IMR-90 (cell line): ENCODE results near the gene CCDC69. TPM values are rescaled to one million over a fixed set of nuclear protein-coding genes. Genes with fewer than 3 reads are reported as not detected.

Experiments
- ATAC-seq: fragments of 200-7000 bp; cut with Tn5 transposase; 2 replicates; pipeline ENCODE4 v1.9.1; 2020; ENCODE audit warnings: low read depth, mild to moderate bottlenecking, moderate library complexity
- BruUV-seq: library from RNA; stranded (reverse); fragments of 400-500 nt; replicated peaks from 2 replicates; lab custom pipeline; 2021; lab: Mats Ljungman, UMichigan
- CTCF ChIA-PET: fragments of 300-600 bp; formaldehyde crosslinking; extraction: SDS; loops from one replicate; lab custom pipeline; 2021; ENCODE audit warnings: antibody characterized with exemption; lab: Yijun Ruan, JAX
- POLR2A ChIA-PET: fragments of 300-600 bp; sonication (Branson Sonifier 250); formaldehyde crosslinking; loops from one replicate; lab custom pipeline; 2022; ENCODE audit warnings: antibody characterized with exemption; ENCODE audit not compliant: unreplicated experiment; lab: Charles Lee
- DNase-seq: peaks from one replicate; pipeline ENCODE4 v3.0.0; 2013
- H2AFZ ChIP-seq: replicated peaks from 2 replicates; pipeline ENCODE3; 2013; ENCODE audit warnings: low read length, mild to moderate bottlenecking; ENCODE audit not compliant: poor library complexity
- H2AK5ac ChIP-seq: 2 replicates; pipeline ENCODE4 v1.6.1; 2013; ENCODE audit warnings: low read depth, low read length, inconsistent platforms
- H2AK9ac ChIP-seq: replicated peaks from 2 replicates; pipeline ENCODE3; 2013; ENCODE audit warnings: mild to moderate bottlenecking, low read depth, low read length, moderate library complexity; ENCODE audit not compliant: poor library complexity
- H2BK120ac ChIP-seq: 2 replicates; pipeline ENCODE4 v1.6.1; 2013; ENCODE audit warnings: low read depth, low read length, inconsistent platforms
- H2BK15ac ChIP-seq: 3 replicates; pipeline ENCODE4 v1.6.1; 2013; ENCODE audit warnings: low read depth, low read length, inconsistent platforms
- H2BK20ac ChIP-seq: 2 replicates; pipeline ENCODE4 v1.6.1; 2013; ENCODE audit warnings: low read depth, mild to moderate bottlenecking, inconsistent platforms, low read length, moderate library complexity
- H2BK5ac ChIP-seq: 2 replicates; pipeline ENCODE4 v1.6.1; 2013; ENCODE audit warnings: mild to moderate bottlenecking, low read depth, low read length, inconsistent platforms; ENCODE audit not compliant: poor library complexity, severe bottlenecking
- H3K14ac ChIP-seq: replicated peaks from 2 replicates; pipeline ENCODE4 v1.6.1; 2013; ENCODE audit warnings: low read depth, low read length, inconsistent platforms
- H3K18ac ChIP-seq: 2 replicates; pipeline ENCODE4 v1.6.1; 2013; ENCODE audit warnings: low read depth, low read length, control low read depth
- H3K23ac ChIP-seq: 2 replicates; pipeline ENCODE4 v1.6.1; 2013; ENCODE audit warnings: low read depth, low read length, inconsistent platforms
- H3K27ac ChIP-seq: 2 replicates; pipeline ENCODE4 v1.5.1; 2013; ENCODE audit warnings: mild to moderate bottlenecking, control low read depth, low read length; ENCODE audit not compliant: insufficient read depth
- H3K27me3 ChIP-seq: 2 replicates; pipeline ENCODE4 v1.6.1; 2013; ENCODE audit warnings: low read length; ENCODE audit not compliant: control insufficient read depth, insufficient read depth
- H3K36me3 ChIP-seq: 2 replicates; pipeline ENCODE4 v1.6.1; 2013; ENCODE audit warnings: low read length, mixed read lengths; ENCODE audit not compliant: control insufficient read depth, insufficient read depth
- H3K4ac ChIP-seq: 2 replicates; pipeline ENCODE4 v1.6.1; 2013; ENCODE audit warnings: low read depth, low read length, inconsistent platforms
- H3K4me1 ChIP-seq: 2 replicates; pipeline ENCODE4 v1.6.1; 2013; ENCODE audit warnings: low read length, mixed read lengths; ENCODE audit not compliant: control insufficient read depth, insufficient read depth
- H3K4me2 ChIP-seq: 2 replicates; pipeline ENCODE4 v1.6.1; 2013; ENCODE audit warnings: low read depth, mild to moderate bottlenecking, control low read depth, low read length, moderate library complexity
- H3K4me3 ChIP-seq: 2 replicates; pipeline ENCODE4 v1.5.1; 2013; ENCODE audit warnings: low read depth, mild to moderate bottlenecking, control low read depth, low read length, moderate library complexity; ENCODE audit not compliant: insufficient read depth
- H3K56ac ChIP-seq: 2 replicates; pipeline ENCODE4 v1.6.1; 2013; ENCODE audit warnings: low read length, inconsistent platforms; ENCODE audit not compliant: insufficient read depth; ENCODE audit errors: extremely low read depth
- H3K79me1 ChIP-seq, 2 experiments: 2 replicates each; pipeline ENCODE4 v1.6.1; 2013; ENCODE audit warnings: low read length in 2 of 2, inconsistent platforms in 1 of 2, low read depth in 1 of 2
- H3K9ac ChIP-seq: 2 replicates; pipeline ENCODE4 v1.6.1; 2013; ENCODE audit warnings: low read depth, low read length, control low read depth
- H3K9me1 ChIP-seq: 2 replicates; pipeline ENCODE4 v1.6.1; 2013; ENCODE audit warnings: low read length, inconsistent platforms; ENCODE audit not compliant: insufficient read depth
- H3K9me3 ChIP-seq: 2 replicates; pipeline ENCODE4 v1.6.1; 2013; ENCODE audit warnings: low read length; ENCODE audit not compliant: control insufficient read depth, insufficient read depth
- H4K20me1 ChIP-seq: 2 replicates; pipeline ENCODE4 v1.6.1; 2013; ENCODE audit warnings: low read length, inconsistent platforms; ENCODE audit not compliant: insufficient read depth
- H4K5ac ChIP-seq: 2 replicates; pipeline ENCODE4 v1.6.1; 2013; ENCODE audit warnings: mild to moderate bottlenecking, low read depth, low read length, control low read depth
- H4K8ac ChIP-seq, 2 experiments: 2 replicates each; pipeline ENCODE4 v1.6.1; 2013; ENCODE audit warnings: low read depth in 2 of 2, low read length in 2 of 2, control low read depth in 1 of 2, inconsistent platforms in 1 of 2
- H4K91ac ChIP-seq: 2 replicates; pipeline ENCODE4 v1.6.1; 2013; ENCODE audit warnings: low read depth, low read length, inconsistent platforms; ENCODE audit not compliant: insufficient read depth
- BHLHE40 ChIP-seq: fragments of 150-350 bp; IDR thresholded peaks from 2 replicates; pipeline ENCODE4 v1.6.1; 2016; ENCODE audit warnings: mild to moderate bottlenecking, low read depth, low read length
- CEBPB ChIP-seq: IDR thresholded peaks from 2 replicates; pipeline ENCODE4 v1.6.1; 2012; ENCODE audit warnings: low read depth, low read length, improper control_type of control experiment
- CHD1 ChIP-seq: IDR thresholded peaks from 2 replicates; pipeline ENCODE4 v1.6.1; 2012; ENCODE audit warnings: low read depth, low read length, improper control_type of control experiment
- CTCF ChIP-seq: conservative IDR thresholded peaks from 2 replicates; pipeline ENCODE4 v1.5.1; 2012; ENCODE audit warnings: mild to moderate bottlenecking, low read depth, low read length, improper control_type of control experiment
- ELK1 ChIP-seq: fragments of 150-350 bp; IDR thresholded peaks from 2 replicates; pipeline ENCODE4 v1.6.1; 2016; ENCODE audit warnings: low read depth, mild to moderate bottlenecking, low read length, moderate library complexity, borderline replicate concordance
- FOS ChIP-seq: fragments of 150-350 bp; IDR thresholded peaks from 2 replicates; pipeline ENCODE4 v1.6.1; 2016; ENCODE audit warnings: low read depth, low read length
- MAFK ChIP-seq: IDR thresholded peaks from 2 replicates; pipeline ENCODE4 v1.6.1; 2012; ENCODE audit warnings: low read depth, low read length, improper control_type of control experiment
- MAZ ChIP-seq: IDR thresholded peaks from 2 replicates; pipeline ENCODE4 v1.6.1; 2012; ENCODE audit warnings: low read depth, mild to moderate bottlenecking, low read length, improper control_type of control experiment, moderate library complexity, borderline replicate concordance
- MXI1 ChIP-seq: IDR thresholded peaks from 2 replicates; pipeline ENCODE4 v1.6.1; 2012; ENCODE audit warnings: low read depth, mild to moderate bottlenecking, low read length, moderate library complexity, borderline replicate concordance
- NFE2L2 ChIP-seq: fragments of 150-350 bp; IDR thresholded peaks from 2 replicates; pipeline ENCODE4 v1.6.1; 2016; ENCODE audit warnings: low read depth, mild to moderate bottlenecking, low read length
- POLR2A ChIP-seq: IDR thresholded peaks from 2 replicates; pipeline ENCODE4 v1.6.1; 2012; ENCODE audit warnings: mild to moderate bottlenecking, low read depth, low read length
- RAD21 ChIP-seq: IDR thresholded peaks from 2 replicates; pipeline ENCODE4 v1.6.1; 2012; ENCODE audit warnings: low read length, improper control_type of control experiment
- RCOR1 ChIP-seq: IDR thresholded peaks from 2 replicates; pipeline ENCODE4 v1.6.1; 2012; ENCODE audit warnings: mild to moderate bottlenecking, low read length, improper control_type of control experiment; ENCODE audit not compliant: insufficient replicate concordance
- RFX5 ChIP-seq: IDR thresholded peaks from 2 replicates; pipeline ENCODE4 v1.8.0; 2012; ENCODE audit warnings: low read depth, mild to moderate bottlenecking, low read length, moderate library complexity
- SMC3 ChIP-seq: fragments of 150-350 bp; IDR thresholded peaks from 2 replicates; pipeline ENCODE4 v1.6.1; 2016; ENCODE audit warnings: low read depth, mild to moderate bottlenecking, antibody characterized with exemption, low read length, moderate library complexity
- USF2 ChIP-seq: fragments of 150-350 bp; IDR thresholded peaks from 2 replicates; pipeline ENCODE4 v1.6.1; 2017; ENCODE audit warnings: mild to moderate bottlenecking, antibody characterized with exemption, low read length, low read depth
- WGBS, 2 experiments: methylation state at CpG; one replicate each; pipeline versions ENCODE4 v1.1.5 to v1.1.7; 2013; ENCODE audit warnings: missing lambda C conversion rate in 2 of 2; ENCODE audit not compliant: insufficient read length in 1 of 2; ENCODE audit errors: extremely low coverage in 2 of 2; 5-methylcytosine and 5-hydroxymethylcytosine counted together
- dilution Hi-C: fragments of 300-500 bp; cut with HindIII; formaldehyde crosslinking; loops from one replicate; pipeline ENCODE4 v1.14.3; 2018; ENCODE audit warnings: low sequenced_read_pairs; ENCODE audit not compliant: unreplicated experiment
- in situ Hi-C: fragments of 300-500 bp; cut with MboI; formaldehyde crosslinking; loops from 3 replicates; pipeline ENCODE4 v1.14.3; 2019; ENCODE audit warnings: low sequenced_read_pairs, inconsistent platforms, mixed read lengths
- intact Hi-C: fragments of 100-400 bp; cut with micrococcal nuclease; formaldehyde crosslinking; loops from 2 replicates; pipeline ENCODE4 v1.10.0; 2022
- polyA plus RNA-seq, 3 experiments: library from polyadenylated mRNA; depleted of rRNA; stranded (reverse); fragments of >200 nt; gene quantifications; 2 replicates each; pipeline ENCODE4 v1.2.3, GENCODE V29; 2012; ENCODE audit warnings: low replicate concordance in 1 of 3
- total RNA-seq: library from RNA; depleted of rRNA; stranded (reverse); fragments of >200 nt; gene quantifications from 2 replicates; pipeline ENCODE4 v1.2.3, GENCODE V29; 2012

The CCDC69 gene
- total and polyA plus RNA-seq, 2 of the 4 experiments (the other 2 are of a cell fraction) = 0.36 to 0.48 TPM

- dilution Hi-C loops = no loop called here
- H3K4me3 ChIP-seq = no peak overlapping the region
- no peak overlapping the region for H3K23ac ChIP-seq
- no peak overlapping the region for H3K4me2 ChIP-seq
- H2BK15ac ChIP-seq = no peak overlapping the region
- no peaks in the 10 kb centered on the region; the same call in 1 of the 2 replicates for H3K4me1 ChIP-seq
- no peaks in the 10 kb centered on the region for H3K36me3 ChIP-seq
- no peak overlapping the region for H3K18ac ChIP-seq
- no peak overlapping the region for H4K5ac ChIP-seq
- H2BK20ac ChIP-seq = no peak overlapping the region
- intact Hi-C loops = no loop called here
- WGBS, 2 experiments = 89% methylated on average over 6 of the region's 7 CpGs; no CpG with 5 or more reads in 1 of the 2 experiments
- H4K8ac ChIP-seq = no peak overlapping the region
- H3K4ac ChIP-seq = no peak overlapping the region
- no peaks in the 10 kb centered on the region for H4K20me1 ChIP-seq
- no peak overlapping the region for H3K56ac ChIP-seq
- no peak overlapping the region for H2BK5ac ChIP-seq
- H3K14ac ChIP-seq = no peak overlapping the region
- no peak overlapping the region for H4K91ac ChIP-seq
- ATAC-seq (no peak), DNase-seq (no peak)
- no peak overlapping the region for H3K27ac ChIP-seq
- BruUV-seq = no TSS peak
- H3K9me1 ChIP-seq = peaks cover 5% of the 10 kb centered on the region; the same call in 1 of the 2 replicates
- no peaks in the 10 kb centered on the region for H3K27me3 ChIP-seq
- peaks cover 0 to 5% of the 10 kb centered on the region in 2 experiments; a peak in 2 of 4 replicates for H3K79me1 ChIP-seq
- H3K9ac ChIP-seq = no peak overlapping the region
- TF ChIP-seq RAD21 = no peak
- TF ChIP-seq NFE2L2 = no peak
- no peak for TF ChIP-seq RFX5
- TF ChIP-seq RCOR1 = no peak
- TF ChIP-seq CHD1 = no peak
- TF ChIP-seq SMC3 = no peak
- TF ChIP-seq USF2 = no peak
- TF ChIP-seq MAZ = no peak
- no peak for TF ChIP-seq MAFK
- no peak for TF ChIP-seq POLR2A
- TF ChIP-seq ELK1 = no peak
- no peak for TF ChIP-seq CTCF
- TF ChIP-seq MXI1 = no peak
- TF ChIP-seq CEBPB = no peak
- no peak for TF ChIP-seq BHLHE40
- no peak for TF ChIP-seq FOS
- H2AK5ac ChIP-seq = no peak overlapping the region; the same call in 1 of the 2 replicates
- H3K9me3 ChIP-seq = no peaks in the 10 kb centered on the region
- CTCF ChIA-PET = interaction anchor here (0.7 to 0.9 kb wide), 2 partner anchors 19 to 20 kb away, joined by 3 to 4 read pairs; no protein-coding TSS in a partner anchor
- no peak overlapping the region for H2AFZ ChIP-seq
- no peak overlapping the region for H2AK9ac ChIP-seq
- H2BK120ac ChIP-seq = no peak overlapping the region
- POLR2A ChIA-PET = no interaction called here
- in situ Hi-C loops = no loop called here
These were observed 34.3 kb upstream of the CCDC69 start for GRCh38 chr5:151258201-151258611.
